WTC11 (cell line): ENCODE measurements around the gene KCNJ16. TPM values are rescaled to one million over a fixed set of nuclear protein-coding genes. Genes with fewer than 3 reads are reported as not detected.
A peak's percentile ranks its signal among the peaks of the same experiment; 100 is the strongest.

Source experiments
- ATAC-seq: fragments of 200-7000 bp; cut with Tn5 transposase; 2 replicates; pipeline ENCODE4 v1.10.0; 2021; ENCODE audit warnings: mild to moderate bottlenecking, moderate library complexity
- CTCF ChIA-PET: fragments of 300-600 bp; sonication (Branson Sonifier 250); formaldehyde crosslinking; loops from one replicate; lab custom pipeline; 2021; ENCODE audit warnings: antibody characterized with exemption; lab: Charles Lee
- POLR2A ChIA-PET: fragments of 350-600 bp; sonication (Branson Sonifier 250); formaldehyde crosslinking; loops from one replicate; lab custom pipeline; 2021; ENCODE audit warnings: antibody characterized with exemption; lab: Charles Lee
- DNase-seq: peaks from one replicate; pipeline ENCODE4 v3.0.0; 2021; ENCODE audit warnings: low spot score
- H3K27ac Mint-ChIP-seq: 2 replicates; pipeline ENCODE4 v1.8.0; 2021; ENCODE audit warnings: mixed read lengths
- H3K27me3 Mint-ChIP-seq: 2 replicates; pipeline ENCODE4 v1.8.0; 2021; ENCODE audit warnings: low read depth, mild to moderate bottlenecking, moderate library complexity, mixed read lengths
- H3K36me3 Mint-ChIP-seq: 2 replicates; pipeline ENCODE4 v1.8.0; 2021; ENCODE audit warnings: mixed read lengths
- H3K4me1 Mint-ChIP-seq: 2 replicates; pipeline ENCODE4 v1.8.0; 2022; ENCODE audit warnings: mixed read lengths
- H3K4me3 Mint-ChIP-seq: 2 replicates; pipeline ENCODE4 v1.8.0; 2021; ENCODE audit warnings: mild to moderate bottlenecking, moderate library complexity, mixed read lengths
- H3K9me3 Mint-ChIP-seq: 2 replicates; pipeline ENCODE4 v1.8.0; 2021; ENCODE audit warnings: mixed read lengths
- ERG ChIP-seq: fragments of 250-450 bp; sonication (Bioruptor Pico); IDR thresholded peaks from 2 replicates; pipeline ENCODE4 v1.8.0; 2021; ENCODE audit warnings: mild to moderate bottlenecking
- ESRRA ChIP-seq: sonication (generic); formaldehyde crosslinking; IDR thresholded peaks from 2 replicates; pipeline ENCODE4 v1.8.1; 2022; ENCODE audit warnings: mild to moderate bottlenecking, missing genetic modification reagents, borderline replicate concordance
- GRHL2 ChIP-seq: fragments of 250-450 bp; sonication (Bioruptor Pico); IDR thresholded peaks from 2 replicates; pipeline ENCODE4 v1.8.0; 2022; ENCODE audit warnings: mild to moderate bottlenecking, moderate library complexity; ENCODE audit not compliant: insufficient replicate concordance, severe bottlenecking
- GTF2I ChIP-seq: fragments of 250-450 bp; sonication (Bioruptor Pico); conservative IDR thresholded peaks from 2 replicates; pipeline ENCODE4 v1.4.0; 2021; ENCODE audit warnings: mild to moderate bottlenecking
- HMGXB4 ChIP-seq: sonication (generic); formaldehyde crosslinking; IDR thresholded peaks from 2 replicates; pipeline ENCODE4 v1.8.1; 2023; ENCODE audit warnings: mild to moderate bottlenecking, moderate library complexity, missing genetic modification reagents
- JUN ChIP-seq: sonication (generic); formaldehyde crosslinking; IDR thresholded peaks from 2 replicates; pipeline ENCODE4 v1.8.0; 2023; ENCODE audit warnings: mild to moderate bottlenecking, missing genetic modification reagents
- MXD4 ChIP-seq: fragments of 250-450 bp; sonication (Bioruptor Pico); IDR thresholded peaks from 2 replicates; pipeline ENCODE4 v1.8.0; 2021; ENCODE audit warnings: mild to moderate bottlenecking, moderate library complexity, borderline replicate concordance
- MYBL2 ChIP-seq: sonication (generic); formaldehyde crosslinking; IDR thresholded peaks from 2 replicates; pipeline ENCODE4 v1.8.1; 2023; ENCODE audit warnings: mild to moderate bottlenecking, moderate library complexity, missing genetic modification reagents
- NR3C1 ChIP-seq: sonication (generic); formaldehyde crosslinking; conservative IDR thresholded peaks from 2 replicates; pipeline ENCODE4 v1.8.1; 2023; ENCODE audit warnings: low read depth, mild to moderate bottlenecking, missing genetic modification reagents
- OVOL2 ChIP-seq: fragments of 250-450 bp; sonication (Bioruptor Pico); IDR thresholded peaks from 2 replicates; pipeline ENCODE4 v1.9.0; 2021; ENCODE audit warnings: mild to moderate bottlenecking, borderline replicate concordance
- RORB ChIP-seq: fragments of 250-450 bp; sonication (Bioruptor Pico); IDR thresholded peaks from 2 replicates; pipeline ENCODE4 v1.9.0; 2021; ENCODE audit warnings: mild to moderate bottlenecking
- TP53 ChIP-seq: sonication (generic); formaldehyde crosslinking; IDR thresholded peaks from 2 replicates; pipeline ENCODE4 v1.8.1; 2023; ENCODE audit warnings: mild to moderate bottlenecking, missing genetic modification reagents
- ZNF138 ChIP-seq: sonication (generic); formaldehyde crosslinking; conservative IDR thresholded peaks from 2 replicates; pipeline ENCODE4 v1.8.1; 2022; ENCODE audit warnings: mild to moderate bottlenecking, moderate library complexity, missing genetic modification reagents
- ZNF232 ChIP-seq: sonication (generic); formaldehyde crosslinking; IDR thresholded peaks from 2 replicates; pipeline ENCODE4 v1.8.0; 2022; ENCODE audit warnings: mild to moderate bottlenecking, missing genetic modification reagents
- ZNF281 ChIP-seq: sonication (generic); formaldehyde crosslinking; IDR thresholded peaks from 2 replicates; pipeline ENCODE4 v1.8.0; 2023; ENCODE audit warnings: mild to moderate bottlenecking, missing genetic modification reagents
- ZNF423 ChIP-seq: fragments of 250-450 bp; sonication (Bioruptor Pico); IDR thresholded peaks from 2 replicates; pipeline ENCODE4 v2.1.2; 2022; ENCODE audit warnings: mild to moderate bottlenecking, moderate library complexity
- total RNA-seq: library from RNA; stranded (reverse); gene quantifications from 3 replicates; pipeline ENCODE4 v1.2.3, GENCODE V29; 2021
- TF ChIP-seq, protein P1 (sequence below): sonication (generic); formaldehyde crosslinking; IDR thresholded peaks from 2 replicates; pipeline ENCODE4 v1.8.0; 2023; ENCODE audit warnings: missing genetic modification reagents
- TF ChIP-seq, protein P2 (sequence below): sonication (generic); formaldehyde crosslinking; IDR thresholded peaks from 2 replicates; pipeline ENCODE4 v1.8.1; 2022; ENCODE audit warnings: low read depth, missing genetic modification reagents, borderline replicate concordance

KCNJ16 gene
- total RNA-seq, 1 experiment from 2014 or later, result not detected

GRCh38 chr17:70168977-70169708, 94.1 kb downstream of the KCNJ16 start, which contains the start of gene KCNJ2 (continued):
- TF ChIP-seq, protein P1, sequence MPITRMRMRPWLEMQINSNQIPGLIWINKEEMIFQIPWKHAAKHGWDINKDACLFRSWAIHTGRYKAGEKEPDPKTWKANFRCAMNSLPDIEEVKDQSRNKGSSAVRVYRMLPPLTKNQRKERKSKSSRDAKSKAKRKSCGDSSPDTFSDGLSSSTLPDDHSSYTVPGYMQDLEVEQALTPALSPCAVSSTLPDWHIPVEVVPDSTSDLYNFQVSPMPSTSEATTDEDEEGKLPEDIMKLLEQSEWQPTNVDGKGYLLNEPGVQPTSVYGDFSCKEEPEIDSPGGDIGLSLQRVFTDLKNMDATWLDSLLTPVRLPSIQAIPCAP (CRISPR knock-in tag), result no peak
- TF ChIP-seq MYBL2 (CRISPR knock-in tag) (0 out of 2 replicates have a peak, but pooled peaks have one; percentile 43), ESRRA (CRISPR knock-in tag) (no peak), NR3C1 (CRISPR knock-in tag) (0 out of 2 replicates have a peak, but pooled peaks have one; percentile 38), HMGXB4 (peak; percentile 70; the same call in 1 of the 2 replicates), ZNF423 (CRISPR knock-in tag) (peak; percentile 71), ZNF281 (CRISPR knock-in tag) (no peak)
- TF ChIP-seq, all 79 proteins: peak for 12

DNA sequence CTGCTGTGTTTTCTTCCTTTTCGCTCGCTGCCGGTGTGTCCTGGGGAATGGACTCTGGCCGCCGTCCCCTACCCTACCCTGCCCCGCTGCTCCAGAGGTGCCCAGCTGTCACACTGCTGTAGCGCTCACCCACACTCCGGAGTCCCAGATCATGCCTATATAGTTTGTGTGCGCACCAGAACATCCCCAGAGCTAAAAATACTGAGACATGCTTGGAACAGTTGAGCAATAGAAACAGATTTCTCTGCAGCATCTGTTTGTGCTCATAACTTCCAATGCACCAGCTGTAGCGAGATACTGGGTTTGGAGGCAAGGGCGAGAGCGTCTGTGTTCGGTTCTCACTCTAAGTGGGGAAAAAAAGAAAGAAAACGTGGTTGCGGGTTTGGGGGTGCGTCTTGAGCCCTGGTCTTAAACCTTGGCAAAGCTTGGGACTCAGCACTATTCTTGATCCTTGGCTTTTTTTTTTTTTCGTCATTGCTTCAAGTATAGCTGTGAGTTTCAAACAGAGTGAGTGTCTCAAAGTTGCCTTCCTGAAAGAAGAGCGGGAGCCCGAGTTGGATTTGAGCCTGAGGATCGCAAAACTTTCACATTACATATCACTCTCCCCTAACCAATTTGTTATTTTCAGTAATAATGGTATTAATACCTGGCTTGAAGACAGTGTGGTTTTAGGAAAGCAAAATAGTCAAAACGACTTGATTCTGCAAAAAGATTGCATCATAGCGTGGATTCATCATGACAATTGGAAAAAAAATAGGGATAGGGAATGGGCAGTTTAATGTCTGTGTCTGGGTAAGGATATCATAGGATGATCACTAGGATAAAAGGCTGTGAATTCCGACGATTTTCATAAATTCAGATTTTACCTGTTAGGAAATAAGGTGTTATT, 94.9 kb downstream of the KCNJ16 start:
- ATAC-seq (peak; percentile 43), DNase-seq (no peak)
- CTCF ChIA-PET, result interaction anchor here (0.6 to 1.1 kb wide), 3 partner anchors 8 to 915 kb away, joined by 3 to 6 read pairs (median 3); no protein-coding TSS in a partner anchor
- Mint-ChIP-seq H3K27ac (no peak overlapping the region), H3K9me3 (no peaks in the 10 kb centered on the region), H3K27me3 (peaks cover 40% of the 10 kb centered on the region), H3K4me1 (peaks cover 28% of the 10 kb centered on the region), H3K4me3 (peak overlapping the region; percentile 81), H3K36me3 (no peaks in the 10 kb centered on the region)
- no peak for TF ChIP-seq NR3C1 (CRISPR knock-in tag)
- TF ChIP-seq, protein P2, sequence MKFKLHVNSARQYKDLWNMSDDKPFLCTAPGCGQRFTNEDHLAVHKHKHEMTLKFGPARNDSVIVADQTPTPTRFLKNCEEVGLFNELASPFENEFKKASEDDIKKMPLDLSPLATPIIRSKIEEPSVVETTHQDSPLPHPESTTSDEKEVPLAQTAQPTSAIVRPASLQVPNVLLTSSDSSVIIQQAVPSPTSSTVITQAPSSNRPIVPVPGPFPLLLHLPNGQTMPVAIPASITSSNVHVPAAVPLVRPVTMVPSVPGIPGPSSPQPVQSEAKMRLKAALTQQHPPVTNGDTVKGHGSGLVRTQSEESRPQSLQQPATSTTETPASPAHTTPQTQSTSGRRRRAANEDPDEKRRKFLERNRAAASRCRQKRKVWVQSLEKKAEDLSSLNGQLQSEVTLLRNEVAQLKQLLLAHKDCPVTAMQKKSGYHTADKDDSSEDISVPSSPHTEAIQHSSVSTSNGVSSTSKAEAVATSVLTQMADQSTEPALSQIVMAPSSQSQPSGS (CRISPR knock-in tag), result no peak
- no peak for TF ChIP-seq GTF2I (CRISPR knock-in tag)
- no peak for TF ChIP-seq RORB
- TF ChIP-seq MXD4 (CRISPR knock-in tag), result no peak
- TF ChIP-seq ZNF138 (CRISPR knock-in tag), result no peak
- no peak for TF ChIP-seq GRHL2 (CRISPR knock-in tag)
- no peak for TF ChIP-seq TP53 (CRISPR knock-in tag)
- no peak for TF ChIP-seq ZNF232 (CRISPR knock-in tag)
- no peak for TF ChIP-seq ESRRA (CRISPR knock-in tag)
- TF ChIP-seq OVOL2, result no peak
- TF ChIP-seq ERG (CRISPR knock-in tag), result no peak
- no peak for TF ChIP-seq JUN (CRISPR knock-in tag)
- POLR2A ChIA-PET, result interaction anchor here (0.9 kb wide), 1 partner anchor 580 kb away, joined by 3 read pairs; no protein-coding TSS in a partner anchor
